ENCODE data around the gene ZNF316. TPM values are rescaled to one million over a fixed set of nuclear protein-coding genes. Genes with fewer than 3 reads are reported as not detected.

ZNF316 gene
- total RNA-seq, 2 experiments from 2014 or later = 42.6 to 43.7 TPM

DNA sequence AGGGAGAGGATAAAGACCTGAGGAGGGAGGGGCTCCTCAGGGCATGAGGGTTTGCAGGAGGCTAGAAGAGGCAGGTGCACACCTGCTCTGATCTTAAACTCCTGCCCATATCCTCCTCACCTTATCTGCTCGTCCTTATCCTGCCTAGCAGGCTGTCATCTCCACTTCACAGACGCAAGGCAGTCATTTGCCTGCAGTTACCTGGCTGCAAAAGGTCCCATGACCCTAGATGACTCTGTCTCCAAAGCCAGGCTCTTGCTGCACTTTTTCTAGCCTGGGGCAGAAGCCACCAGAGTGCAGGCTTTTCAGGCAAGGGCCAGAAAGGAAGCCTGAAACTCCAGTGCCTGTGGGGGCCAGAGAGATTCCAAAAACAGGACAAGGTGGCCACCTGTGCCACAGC is 23.4 kb upstream of the ZNF316 start:
- Mint-ChIP-seq H3K4me1 (peaks cover 7% of the 10 kb centered on the region), H3K27me3 (peaks cover 25% of the 10 kb centered on the region), H3K4me3 (no peak overlapping the region), H3K27ac (peak overlapping the region; percentile 60), H3K36me3 (no peaks in the 10 kb centered on the region), H3K9me3 (no peaks in the 10 kb centered on the region)
- POLR2A ChIA-PET = no interaction called here
- no peak for DNase-seq
- no peak for ATAC-seq (ENCODE audit: low read depth)

DNA sequence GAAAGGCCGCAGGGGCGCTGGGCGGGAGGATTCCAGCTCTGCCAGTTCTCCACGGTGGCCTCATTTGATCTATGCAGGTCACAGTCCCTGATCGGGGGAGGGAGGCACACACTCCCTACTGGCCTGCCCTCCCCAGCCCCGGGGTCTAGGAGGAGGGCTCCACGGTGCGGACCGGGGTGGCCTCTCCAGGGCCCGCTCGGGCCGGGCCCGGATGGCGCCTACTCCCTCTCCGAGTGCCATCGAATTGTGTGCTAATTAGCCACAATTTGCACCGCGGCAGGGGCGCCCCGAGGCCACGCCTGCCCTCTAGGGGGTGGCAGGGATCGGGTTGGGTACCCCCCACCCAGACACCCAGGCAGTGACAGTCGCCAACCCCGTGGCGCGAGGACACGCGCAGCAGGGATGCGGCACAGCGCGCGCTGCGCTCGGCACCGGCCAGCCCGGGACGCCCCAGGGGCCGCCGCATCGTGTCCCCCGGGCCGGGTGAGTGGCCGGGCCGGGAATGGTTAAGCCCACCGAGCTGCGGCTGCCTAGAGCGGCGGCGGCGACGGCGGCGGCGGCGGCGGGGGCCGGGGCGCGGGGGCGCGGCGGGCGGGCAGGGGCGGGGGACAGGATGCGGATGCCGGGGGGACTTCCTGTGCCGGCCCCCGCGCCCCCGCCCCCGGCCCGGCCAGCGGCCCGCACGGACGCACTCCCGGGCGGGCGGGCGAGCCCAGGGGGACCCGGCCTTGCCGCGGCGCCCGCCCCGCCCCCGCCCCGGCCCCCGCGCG is 22.0 kb upstream of the ZNF316 start, which contains the start of gene ZNF853:
ZNF853 (plus strand) TSS at position 658 of the 770 bp plus-strand sequence. CDS start 565 bp downstream, outside the sequence.
- peaks cover 18% of the 10 kb centered on the region for H3K4me1 Mint-ChIP-seq
- no peaks in the 10 kb centered on the region for H3K36me3 Mint-ChIP-seq
- peaks cover 25% of the 10 kb centered on the region for H3K27me3 Mint-ChIP-seq
- H3K4me3 Mint-ChIP-seq = peak within 1 kb of the TSS; percentile 77
- H3K9me3 Mint-ChIP-seq = no peaks in the 10 kb centered on the region
- peak; percentile 54 for DNase-seq
- peak within 1 kb of the TSS; percentile 70 for H3K27ac Mint-ChIP-seq
- ATAC-seq (ENCODE audit: low read depth) = peak; percentile 27
- POLR2A ChIA-PET = no interaction called here

DNA sequence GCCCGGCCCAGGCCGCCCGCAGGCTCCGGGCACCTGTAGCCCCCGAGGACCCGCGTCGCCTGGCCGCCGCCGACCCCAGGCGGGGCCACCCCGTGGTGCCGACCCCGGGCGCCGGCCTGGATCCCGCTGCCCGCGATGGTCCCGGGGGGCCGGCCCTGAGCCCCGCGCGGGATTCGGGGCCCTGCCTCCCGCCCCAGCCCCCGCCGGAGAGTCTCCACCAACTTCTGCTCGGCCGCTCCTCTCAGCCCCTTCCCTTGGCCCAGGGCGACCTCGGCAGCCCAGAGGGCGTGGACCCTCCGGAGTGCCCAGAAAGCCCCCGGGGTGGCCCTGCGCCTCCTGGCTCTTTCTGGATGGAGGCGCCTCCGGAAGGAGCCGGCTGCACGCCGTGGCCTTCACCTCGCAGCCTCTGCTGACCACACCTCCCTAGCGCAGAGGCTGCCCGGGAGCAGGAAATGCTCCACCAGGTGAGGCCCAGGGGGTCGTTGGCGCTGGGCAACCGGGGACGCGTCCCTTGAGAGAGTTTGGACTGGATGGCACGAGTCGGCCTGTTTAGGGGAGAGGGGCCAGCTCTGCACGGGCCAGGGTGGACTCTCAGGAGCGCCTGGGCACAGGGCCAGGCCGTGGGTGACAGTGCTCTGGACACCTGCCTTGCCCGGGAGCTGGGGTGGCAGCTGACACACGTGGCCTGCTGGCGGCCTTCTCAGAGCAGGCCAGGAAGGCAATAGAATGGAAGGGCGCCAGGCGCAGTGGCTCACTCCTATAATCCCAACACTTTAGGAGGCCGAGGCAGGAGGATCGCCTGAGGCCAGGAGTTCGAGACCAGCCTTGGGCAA is 21.2 kb upstream of the ZNF316 start:
- no peaks in the 10 kb centered on the region for H3K36me3 Mint-ChIP-seq
- peak overlapping the region; percentile 55 for H3K4me3 Mint-ChIP-seq
- no peaks in the 10 kb centered on the region for H3K9me3 Mint-ChIP-seq
- POLR2A ChIA-PET = no interaction called here
- DNase-seq (peak; percentile 48), ATAC-seq (ENCODE audit: low read depth) (peak; percentile 17)
- no peak overlapping the region for H3K27ac Mint-ChIP-seq
- H3K4me1 Mint-ChIP-seq = peaks cover 26% of the 10 kb centered on the region
- peaks cover 25% of the 10 kb centered on the region for H3K27me3 Mint-ChIP-seq

DNA sequence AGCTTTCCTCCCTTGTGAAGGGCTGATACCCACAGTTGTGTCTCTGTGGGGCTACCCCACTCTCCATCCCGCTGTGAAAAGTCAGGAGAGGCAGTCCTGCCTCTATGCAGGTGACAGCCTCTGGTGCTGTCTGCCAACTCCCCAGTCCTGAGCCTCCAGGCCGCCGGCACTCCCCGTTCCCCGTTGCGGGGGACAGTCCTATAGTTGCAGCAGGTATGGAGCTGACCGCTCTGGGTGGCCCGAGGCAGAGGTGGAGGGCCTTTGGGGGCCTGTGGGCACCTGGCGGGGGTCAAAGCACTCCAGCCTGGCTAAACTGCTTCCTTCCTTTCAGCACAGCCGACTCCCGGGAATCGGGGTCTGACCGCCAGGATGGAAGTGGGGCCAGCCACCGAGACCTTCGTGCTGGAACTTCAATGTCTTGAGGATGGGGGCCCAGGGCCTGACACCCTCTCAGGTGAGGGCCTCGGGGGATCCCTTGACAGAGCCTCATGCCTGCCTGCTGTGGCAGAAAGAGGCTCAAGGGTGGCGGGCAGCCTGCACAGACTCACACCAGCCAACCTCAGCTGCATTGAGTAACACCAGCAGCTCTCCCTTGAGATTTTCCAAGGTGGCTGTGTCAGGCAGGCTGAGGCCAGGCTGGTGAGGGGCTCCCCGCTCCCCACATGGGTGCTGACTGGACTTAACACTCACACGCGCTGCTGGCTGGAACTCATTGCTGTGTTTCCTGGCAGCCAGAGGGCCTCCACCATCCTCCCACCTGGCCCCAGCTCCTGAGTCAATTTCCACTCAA is 20.1 kb upstream of the ZNF316 start:
- POLR2A ChIA-PET = no interaction called here
- no peak overlapping the region for H3K4me3 Mint-ChIP-seq

DNA sequence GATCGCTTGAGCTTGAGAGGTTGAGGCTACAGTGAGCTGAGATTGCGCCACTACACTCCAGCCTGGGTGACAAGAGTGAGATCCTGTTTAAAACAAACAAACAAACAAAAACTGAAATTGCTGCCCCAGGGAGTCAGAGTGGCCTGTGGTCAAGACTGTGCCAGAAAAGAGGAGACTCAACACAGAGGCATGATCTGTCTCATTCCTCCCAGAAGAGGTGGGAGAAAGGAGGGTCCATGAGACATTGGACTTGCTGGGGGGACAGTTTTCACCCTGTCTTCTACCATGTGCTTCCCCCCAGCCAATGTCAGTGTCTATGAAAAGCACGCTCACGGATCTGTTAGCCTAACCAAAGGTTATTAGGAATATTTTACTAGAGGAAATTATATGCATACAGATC is 18.5 kb upstream of the ZNF316 start:
- Mint-ChIP-seq H3K4me1 (peaks cover 37% of the 10 kb centered on the region), H3K9me3 (no peaks in the 10 kb centered on the region), H3K36me3 (no peaks in the 10 kb centered on the region), H3K27ac (no peak overlapping the region), H3K27me3 (peaks cover 20% of the 10 kb centered on the region), H3K4me3 (no peak overlapping the region)
- DNase-seq (no peak), ATAC-seq (ENCODE audit: low read depth) (no peak)
- POLR2A ChIA-PET = interaction anchor here (0.7 kb wide), 1 partner anchor 28 kb away, joined by 3 read pairs; no protein-coding TSS in a partner anchor

More for the DNA sequence above, 20.1 kb upstream of the ZNF316 start:
- Mint-ChIP-seq H3K27me3 (peaks cover 25% of the 10 kb centered on the region), H3K27ac (no peak overlapping the region), H3K36me3 (no peaks in the 10 kb centered on the region), H3K9me3 (no peaks in the 10 kb centered on the region), H3K4me1 (peaks cover 35% of the 10 kb centered on the region)
- ATAC-seq (ENCODE audit: low read depth) = no peak
- no peak for DNase-seq

DNA sequence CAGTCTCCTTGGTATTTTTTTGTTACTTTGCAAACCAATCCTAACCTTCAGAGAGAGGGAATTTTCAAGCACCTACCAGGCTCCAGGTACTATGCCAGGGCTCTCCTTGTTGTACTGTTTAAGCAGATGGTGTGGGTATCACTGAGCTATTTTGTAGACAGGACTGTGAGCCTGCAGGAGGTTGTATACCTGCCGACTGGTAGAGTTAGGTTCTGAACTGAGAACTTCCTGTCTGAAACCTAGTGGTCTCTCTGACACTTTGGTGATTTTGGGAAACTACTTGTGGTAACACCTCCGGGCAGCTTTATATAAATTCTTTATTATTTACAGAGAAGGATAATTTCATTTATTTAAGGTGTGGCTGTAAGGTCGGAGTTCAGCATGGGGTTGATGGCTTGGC is 17.2 kb upstream of the ZNF316 start:
- DNase-seq (no peak), ATAC-seq (ENCODE audit: low read depth) (peak; percentile 59)
- no peaks in the 10 kb centered on the region for H3K36me3 Mint-ChIP-seq
- POLR2A ChIA-PET = interaction anchor here (3.3 kb wide), 1 partner anchor 17 kb away, joined by 13 read pairs; the partner anchor contains the start of gene ZNF316
- H3K27me3 Mint-ChIP-seq = peaks cover 11% of the 10 kb centered on the region
- peak overlapping the region; percentile 89 for H3K27ac Mint-ChIP-seq
- peak overlapping the region; percentile 79 for H3K4me3 Mint-ChIP-seq
- H3K4me1 Mint-ChIP-seq = peaks cover 44% of the 10 kb centered on the region
- no peaks in the 10 kb centered on the region for H3K9me3 Mint-ChIP-seq

DNA sequence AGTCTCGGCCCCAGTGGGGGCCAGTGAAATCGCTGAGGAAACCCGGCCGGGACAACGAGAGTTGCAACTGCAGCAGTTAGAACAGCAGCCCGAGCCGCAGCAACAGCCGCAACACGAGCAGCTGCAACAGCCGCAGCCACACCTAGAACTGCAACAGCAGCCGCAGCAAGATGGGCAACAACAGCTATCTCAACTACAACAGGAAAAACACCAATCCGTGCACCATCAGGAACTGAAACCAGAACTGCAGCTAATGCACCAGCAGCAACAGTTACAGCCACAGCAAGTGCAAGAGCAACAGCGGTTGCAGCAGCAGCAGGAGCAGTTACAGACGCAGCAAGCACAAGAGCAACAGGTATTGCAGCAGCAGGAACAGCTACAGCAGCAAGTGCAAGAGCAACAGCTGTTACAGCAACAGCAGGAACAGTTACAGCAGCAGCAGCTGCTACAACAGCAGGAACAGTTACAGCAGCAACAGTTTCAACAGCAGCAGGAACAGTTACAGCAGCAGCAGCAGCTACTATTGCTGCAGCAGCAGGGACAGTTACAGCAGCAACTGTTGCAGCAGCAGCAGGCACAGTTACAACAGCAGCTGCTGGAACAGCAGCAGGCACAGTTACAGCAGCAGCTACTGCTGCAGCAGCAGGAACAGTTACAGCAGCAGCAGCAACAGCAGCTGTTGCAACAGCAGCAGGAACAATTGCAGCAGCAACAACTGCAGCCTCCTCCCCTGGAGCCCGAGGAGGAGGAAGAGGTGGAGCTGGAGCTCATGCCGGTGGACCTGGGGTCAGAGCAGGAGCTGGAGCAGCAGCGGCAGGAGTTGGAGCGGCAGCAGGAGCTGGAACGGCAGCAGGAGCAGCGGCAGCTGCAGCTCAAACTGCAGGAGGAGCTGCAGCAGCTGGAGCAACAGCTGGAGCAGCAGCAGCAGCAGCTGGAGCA is 15.7 kb upstream of the ZNF316 start:
- Mint-ChIP-seq H3K36me3 (no peaks in the 10 kb centered on the region), H3K27me3 (peaks cover 11% of the 10 kb centered on the region), H3K27ac (peak overlapping the region; percentile 49), H3K4me3 (peak overlapping the region; percentile 43), H3K4me1 (peaks cover 45% of the 10 kb centered on the region), H3K9me3 (no peaks in the 10 kb centered on the region)
- DNase-seq (no peak), ATAC-seq (ENCODE audit: low read depth) (no peak)
- POLR2A ChIA-PET = interaction anchor here (0.7 to 3.3 kb wide), 2 partner anchors 12 to 16 kb away, joined by 3 to 13 read pairs; partner anchors contain the start of gene ZNF316

DNA sequence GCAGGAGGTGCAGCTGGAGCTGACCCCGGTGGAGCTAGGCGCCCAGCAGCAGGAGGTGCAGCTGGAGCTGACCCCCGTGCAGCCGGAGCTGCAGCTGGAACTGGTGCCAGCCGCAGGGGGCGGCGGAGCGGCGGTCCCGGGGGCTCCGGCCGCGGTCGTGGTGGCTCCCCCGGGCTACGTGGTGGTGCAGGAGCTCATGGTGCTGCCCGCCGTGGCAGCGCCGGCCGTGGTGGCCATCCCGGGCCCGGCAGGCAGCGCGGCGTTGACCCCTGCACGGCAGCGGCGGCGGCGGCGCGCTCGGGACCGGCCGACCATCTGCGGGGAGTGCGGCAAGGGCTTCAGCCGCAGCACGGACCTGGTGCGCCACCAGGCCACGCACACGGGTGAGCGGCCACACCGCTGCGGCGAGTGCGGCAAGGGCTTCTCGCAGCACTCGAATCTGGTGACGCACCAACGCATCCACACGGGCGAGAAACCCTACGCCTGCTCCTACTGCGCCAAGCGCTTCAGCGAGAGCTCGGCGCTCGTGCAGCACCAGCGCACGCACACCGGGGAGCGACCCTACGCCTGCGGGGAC is 14.9 kb upstream of the ZNF316 start:
- Mint-ChIP-seq H3K27me3 (peaks cover 9% of the 10 kb centered on the region), H3K36me3 (no peaks in the 10 kb centered on the region), H3K27ac (no peak overlapping the region), H3K4me1 (peaks cover 45% of the 10 kb centered on the region), H3K4me3 (no peak overlapping the region), H3K9me3 (no peaks in the 10 kb centered on the region)
- POLR2A ChIA-PET = interaction anchor here (3.3 kb wide), 1 partner anchor 15 kb away, joined by 13 read pairs; the partner anchor contains the start of gene ZNF316
- no peak for DNase-seq
- no peak for ATAC-seq (ENCODE audit: low read depth)

DNA sequence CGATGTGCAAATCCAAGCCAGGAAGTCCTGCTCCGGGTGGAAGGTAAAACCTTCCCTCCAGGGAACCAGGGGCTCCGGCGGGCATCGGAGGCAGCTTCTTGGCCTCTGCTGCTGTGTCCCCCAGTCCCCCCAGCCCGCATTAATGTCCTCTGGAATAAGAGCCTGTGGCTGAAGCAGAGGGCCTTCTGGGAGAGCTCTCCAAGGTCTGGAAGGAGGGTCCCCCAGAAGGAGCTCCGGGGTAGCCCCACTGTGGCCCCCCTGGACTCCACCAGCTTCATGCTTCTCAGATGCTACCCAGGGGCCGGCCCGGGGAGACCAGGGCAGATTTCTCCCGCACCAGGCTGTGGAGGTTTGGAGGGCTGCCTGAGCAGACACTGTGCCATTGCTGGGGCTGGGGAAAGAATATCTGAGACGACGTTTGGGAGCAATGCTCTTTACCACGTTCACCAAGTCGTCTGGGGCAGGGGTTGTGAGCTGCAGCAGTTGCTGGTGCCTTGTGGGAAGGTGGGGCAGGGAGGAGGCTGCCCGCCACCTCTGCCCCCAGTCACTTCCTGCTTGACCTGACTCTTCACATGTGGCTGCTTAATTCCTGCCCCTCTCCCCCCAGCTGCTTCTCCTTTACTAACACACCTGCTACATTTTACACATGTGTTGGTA is 13.4 kb upstream of the ZNF316 start:
- POLR2A ChIA-PET = interaction anchor here (1.1 kb wide), 1 partner anchor 34 kb away, joined by 3 read pairs; the partner anchor contains the start of gene INTS15
- Mint-ChIP-seq H3K4me3 (peak overlapping the region; percentile 84), H3K27ac (peak overlapping the region; percentile 93), H3K9me3 (no peaks in the 10 kb centered on the region), H3K27me3 (no peaks in the 10 kb centered on the region), H3K36me3 (no peaks in the 10 kb centered on the region), H3K4me1 (peaks cover 40% of the 10 kb centered on the region)
- peak; percentile 50 for DNase-seq
- peak; percentile 73 for ATAC-seq (ENCODE audit: low read depth)

DNA sequence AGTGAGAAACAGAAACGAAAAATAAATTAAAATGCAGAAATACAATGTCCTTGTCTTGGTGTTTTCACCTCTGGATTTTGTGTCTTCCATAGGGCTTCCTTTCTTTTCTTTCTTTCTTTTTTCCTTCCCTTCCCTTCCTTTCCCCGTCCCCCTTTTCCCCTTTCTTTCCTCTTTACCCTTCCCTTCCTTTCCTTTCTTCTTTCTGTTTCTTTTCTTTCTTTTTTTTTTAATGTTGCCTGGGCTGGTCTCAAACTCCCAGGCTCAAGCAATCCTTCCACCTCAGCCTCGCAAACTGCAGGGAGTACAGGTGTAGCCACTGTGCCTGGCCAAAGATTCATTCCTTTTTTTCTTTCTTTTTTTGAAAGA is 12.9 kb upstream of the ZNF316 start:
- no peaks in the 10 kb centered on the region for H3K36me3 Mint-ChIP-seq
- POLR2A ChIA-PET = interaction anchor here (1.1 kb wide), 1 partner anchor 34 kb away, joined by 3 read pairs; the partner anchor contains the start of gene INTS15
- ATAC-seq (ENCODE audit: low read depth) (no peak), DNase-seq (no peak)
- H3K4me1 Mint-ChIP-seq = peaks cover 37% of the 10 kb centered on the region
- H3K27ac Mint-ChIP-seq = peak overlapping the region; percentile 93
- no peaks in the 10 kb centered on the region for H3K9me3 Mint-ChIP-seq
- no peaks in the 10 kb centered on the region for H3K27me3 Mint-ChIP-seq
- H3K4me3 Mint-ChIP-seq = peak overlapping the region; percentile 84

DNA sequence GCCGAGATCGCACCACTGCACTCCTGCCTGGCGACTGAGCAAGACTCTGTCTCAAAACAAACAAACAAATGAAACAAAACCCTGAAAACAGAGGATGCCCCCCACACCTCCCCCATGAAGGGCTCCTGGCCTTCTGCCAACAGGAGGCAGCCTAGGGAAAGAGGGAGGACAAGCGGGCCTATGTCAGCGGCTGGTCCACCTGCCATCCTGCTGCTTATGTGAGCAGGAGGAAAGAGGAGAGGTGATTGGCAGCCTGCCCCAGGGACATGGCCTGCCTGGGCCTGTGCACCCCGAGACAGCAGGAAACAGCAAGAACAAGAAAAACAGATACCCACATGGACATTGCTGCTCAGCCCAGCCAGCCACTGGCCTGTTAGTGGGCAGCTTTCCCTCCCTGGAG is 9.1 kb upstream of the ZNF316 start:
- DNase-seq = no peak
- POLR2A ChIA-PET = interaction anchor here (1.1 kb wide), 1 partner anchor 20 kb away, joined by 8 read pairs; no protein-coding TSS in a partner anchor
- Mint-ChIP-seq H3K36me3 (no peaks in the 10 kb centered on the region), H3K4me1 (peaks cover 14% of the 10 kb centered on the region), H3K27me3 (no peaks in the 10 kb centered on the region), H3K27ac (no peak overlapping the region), H3K4me3 (no peak overlapping the region), H3K9me3 (no peaks in the 10 kb centered on the region)
- no peak for ATAC-seq (ENCODE audit: low read depth)
